GM21825 (cell line): ENCODE data around the gene MYH6.
"Not testable (repeated sequence)": the region's sequence is repeated elsewhere in the genome, so short reads cannot be mapped to it uniquely, and the experiment has no call there.

Experiments
- ATAC-seq: cut with Tn5 transposase; IDR thresholded peaks from one replicate; pipeline ENCODE4 v1.9.1; 2021; ENCODE audit warnings: mild to moderate bottlenecking, moderate library complexity; ENCODE audit not compliant: unreplicated experiment

The MYH6 gene

GRCh38 chr14:23407516-23408306 lies at the start of gene MYH6:
Gene MYH6, minus strand, starts transcription at chr14:23408273. Its CDS starts 1,050 bp downstream, at chr14:23407223.
- ATAC-seq = no peak

GRCh38 chr14:23456883-23457586 lies 49.0 kb upstream of the MYH6 start:
- ATAC-seq = not testable (repeated sequence)

GRCh38 chr14:23454445-23454856 lies 46.4 kb upstream of the MYH6 start:
- ATAC-seq = no peak

DNA sequence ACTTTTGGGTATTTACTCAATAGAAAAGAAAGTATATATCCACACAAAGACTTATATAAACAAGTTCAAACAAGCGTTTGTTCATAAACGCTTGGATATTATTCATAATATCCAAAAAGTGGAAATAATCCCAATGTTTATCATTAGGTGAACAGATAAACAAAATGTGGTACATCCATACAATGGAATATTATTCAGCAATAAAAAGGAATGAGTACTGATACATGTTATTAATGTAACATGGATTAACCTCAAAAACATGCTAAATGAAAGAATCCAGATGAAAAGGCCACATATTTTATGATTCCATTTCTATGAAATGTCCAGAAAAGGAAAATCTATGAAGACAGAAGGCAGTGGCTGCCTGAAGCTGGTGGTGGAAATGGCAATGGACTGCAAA lies 44.2 kb upstream of the MYH6 start:
- ATAC-seq = no peak

DNA sequence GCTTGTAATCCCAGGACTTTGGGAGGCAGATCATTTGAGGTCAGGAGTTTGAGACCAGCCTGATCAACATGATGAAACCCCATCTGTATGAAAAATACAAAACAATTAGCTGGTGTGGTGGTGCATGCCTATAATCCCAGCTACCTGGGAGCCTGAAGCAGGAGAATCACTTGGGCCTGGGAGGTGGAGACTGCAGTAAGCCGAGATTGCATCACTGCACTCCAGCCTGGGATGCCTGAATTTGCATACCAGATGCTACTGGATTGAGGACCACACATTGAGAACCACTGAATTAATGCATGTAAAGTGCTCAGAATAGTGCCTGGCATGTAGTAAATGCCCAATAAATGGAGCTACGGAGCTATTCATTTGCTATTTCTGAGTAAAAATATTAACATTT lies 42.3 kb upstream of the MYH6 start:
- ATAC-seq = no peak

DNA sequence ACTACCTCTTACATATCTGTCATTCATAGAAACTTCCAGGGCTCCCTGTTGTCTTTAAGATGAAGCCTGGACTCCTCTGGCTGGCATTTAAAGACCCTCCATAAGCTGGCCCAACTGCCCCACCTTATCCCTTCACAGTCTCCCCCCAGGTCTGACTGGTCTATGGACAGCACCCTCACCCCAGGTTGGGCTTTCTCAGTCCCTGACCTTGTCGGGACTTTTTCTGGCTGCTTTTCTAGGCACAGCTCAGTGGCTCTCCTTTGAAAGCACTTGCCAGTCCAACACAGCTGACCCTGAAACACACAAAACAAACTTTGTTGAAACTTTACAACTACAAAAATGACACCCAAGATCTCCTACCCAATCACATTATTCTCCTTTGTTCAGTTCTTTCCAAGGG lies 41.2 kb upstream of the MYH6 start:
- no peak for ATAC-seq

DNA sequence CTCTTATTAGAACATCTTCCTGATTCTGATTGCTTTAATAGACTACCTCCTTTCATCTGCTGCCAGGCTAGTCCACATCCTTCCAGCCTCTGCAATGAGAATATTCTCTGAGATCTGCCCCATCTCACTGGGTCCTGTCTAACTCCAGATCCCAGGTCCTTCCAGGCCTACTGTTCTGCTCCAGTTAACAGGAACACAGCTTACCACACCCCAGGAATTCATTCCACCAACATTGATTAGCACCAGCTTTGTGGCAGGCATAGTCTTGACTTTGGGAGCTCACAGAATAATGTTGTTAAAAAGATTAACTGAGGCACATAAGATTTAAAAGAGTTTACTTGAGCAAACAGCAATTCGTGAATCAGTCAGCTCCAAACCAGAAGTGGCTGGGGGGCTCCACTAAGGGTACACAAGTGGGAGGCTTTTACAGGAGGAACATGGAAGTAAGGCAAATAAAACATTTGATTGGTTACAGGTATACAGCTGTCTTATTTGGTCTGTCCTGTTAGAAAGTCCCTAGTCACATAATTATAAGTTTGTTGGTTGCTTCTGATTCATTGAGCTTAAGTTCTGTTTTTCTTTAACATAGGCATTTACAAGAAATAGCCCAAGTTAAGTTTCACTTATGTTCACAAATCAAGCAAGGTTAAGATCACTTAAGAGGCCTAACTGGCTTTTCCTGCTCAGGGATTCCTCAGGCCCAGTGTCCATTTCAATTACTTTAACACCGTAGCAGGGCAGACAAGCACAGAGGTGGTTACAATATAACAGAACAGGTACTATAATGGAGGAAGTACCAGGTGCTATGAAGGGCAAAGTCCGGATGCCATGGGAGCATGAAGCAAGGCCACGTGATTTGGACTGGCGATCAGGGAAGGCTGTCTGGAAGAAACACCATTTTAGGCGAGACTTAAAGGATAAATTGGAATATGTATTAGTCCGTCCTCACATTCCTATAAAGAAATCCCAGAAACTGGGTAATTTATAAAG lies 39.6 kb upstream of the MYH6 start:
- ATAC-seq = no peak

DNA sequence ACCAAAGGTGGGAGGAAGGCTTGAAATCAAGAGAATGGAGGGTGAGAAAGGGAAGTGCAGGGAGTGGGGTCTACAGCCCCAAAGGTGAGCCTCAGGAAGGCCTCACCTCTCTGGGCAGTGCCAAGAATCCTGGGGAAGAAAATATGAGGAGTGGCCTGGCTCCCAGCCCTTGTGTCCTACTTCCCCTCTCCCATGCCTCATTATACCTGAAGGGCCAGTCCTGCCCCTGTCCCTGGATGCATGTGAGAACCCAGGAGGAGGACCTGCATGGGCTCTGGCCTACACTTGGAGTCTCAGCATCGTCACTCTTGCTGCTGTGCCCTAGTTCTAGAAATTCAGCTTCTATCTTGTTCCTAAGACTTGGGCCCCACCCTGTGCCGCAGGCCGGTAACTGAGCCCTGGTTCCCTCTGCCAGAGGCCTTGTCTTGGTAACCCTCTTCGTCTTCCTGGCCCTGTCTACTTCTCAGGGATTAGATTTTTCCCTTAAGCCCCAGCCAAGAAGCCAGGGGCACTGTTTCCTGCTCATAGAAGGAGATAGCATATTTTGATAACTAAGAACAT lies 38.3 kb upstream of the MYH6 start:
- no peak for ATAC-seq

DNA sequence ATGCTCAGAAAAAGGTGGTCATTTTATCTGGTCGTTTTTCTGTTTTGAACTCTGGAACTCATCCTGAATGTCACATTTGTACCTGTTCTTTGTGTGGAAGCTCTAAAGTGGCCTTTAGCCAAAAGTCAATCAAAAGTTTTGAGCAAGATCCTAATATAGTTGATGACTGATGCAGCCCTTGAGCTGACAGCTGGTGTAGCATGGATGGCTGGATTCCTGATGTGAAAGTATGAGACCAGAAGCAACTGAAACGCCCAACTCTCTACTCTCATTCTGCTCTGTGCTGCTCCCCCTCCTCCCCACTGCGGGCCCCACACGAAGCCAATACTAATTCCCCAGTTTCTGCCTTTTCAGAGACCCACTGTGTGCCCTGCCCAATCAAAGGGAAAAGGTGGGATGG lies 37.7 kb upstream of the MYH6 start:
- no peak for ATAC-seq

- no peak for ATAC-seq
Measured at GRCh38 chr14:23444314-23444713, 36.2 kb upstream of the MYH6 start.

DNA sequence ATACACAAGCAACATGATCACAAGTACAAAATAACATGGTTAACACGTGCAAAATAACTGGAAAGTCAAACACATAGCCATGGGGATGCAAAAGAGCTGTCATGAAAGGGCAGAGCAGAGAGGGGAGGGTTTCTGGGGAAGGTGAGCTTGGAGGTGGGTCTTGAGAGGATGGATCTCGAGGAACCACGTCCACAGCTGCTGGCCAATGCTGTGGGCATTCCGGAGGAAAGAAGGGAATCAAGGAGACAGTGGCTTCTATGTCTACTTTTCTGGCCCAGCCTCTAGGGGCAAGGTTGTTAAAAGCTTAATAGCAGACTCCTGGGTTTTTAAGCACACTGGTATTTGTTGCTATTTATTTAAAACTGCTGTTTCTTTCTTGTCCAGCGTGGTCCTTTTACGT lies 35.8 kb upstream of the MYH6 start:
- no peak for ATAC-seq

DNA sequence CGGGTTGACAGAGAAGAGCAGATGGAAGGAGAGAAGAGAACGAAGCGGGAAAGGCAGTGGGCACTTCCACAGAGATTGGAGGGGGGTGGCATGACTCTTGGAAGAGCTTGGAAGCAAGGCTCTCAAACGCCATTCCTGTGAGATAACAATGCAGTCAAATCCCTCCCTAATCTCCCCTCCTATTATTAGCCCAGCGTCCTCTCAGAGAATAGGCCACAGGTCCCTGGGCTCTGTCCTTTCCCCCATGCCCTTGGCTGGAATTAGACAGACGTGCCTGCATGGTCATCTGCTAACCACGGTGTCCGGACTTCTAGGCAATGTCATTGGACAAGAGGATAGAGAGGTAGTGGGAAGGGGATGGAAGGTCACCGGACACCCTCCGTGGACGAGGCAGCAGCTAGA lies 35.3 kb upstream of the MYH6 start:
- no peak for ATAC-seq

DNA sequence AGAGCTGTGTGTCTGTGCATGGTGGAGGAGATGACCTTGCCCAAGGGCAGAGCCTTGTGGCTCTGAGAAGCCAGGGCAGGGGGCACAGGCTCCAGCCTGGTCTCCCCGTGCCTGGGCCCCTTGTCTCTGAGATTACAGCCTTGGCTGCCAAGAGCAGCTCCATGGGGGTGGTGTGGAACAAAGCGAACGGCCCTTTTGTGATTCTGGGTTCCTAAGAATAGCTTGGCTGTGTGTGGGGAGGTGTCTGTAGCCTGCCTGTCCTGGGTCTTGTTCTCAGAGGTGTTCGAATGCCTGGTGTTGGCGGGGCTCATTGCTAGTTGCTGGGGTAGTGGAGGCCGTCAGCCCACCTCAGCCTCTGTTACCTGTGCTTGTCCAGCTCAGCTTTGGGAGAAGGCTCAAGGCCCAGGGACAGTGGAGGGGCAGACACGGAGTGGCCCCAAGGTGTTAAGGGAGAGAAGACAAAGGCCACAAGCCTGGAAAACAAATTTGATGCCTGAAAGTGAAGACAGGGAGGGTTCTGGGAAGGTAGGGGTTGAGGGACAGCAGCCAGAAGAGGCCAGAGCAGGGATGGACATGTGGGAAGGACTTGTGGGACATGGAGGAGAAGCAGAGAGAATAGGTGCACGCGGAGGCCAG lies 34.8 kb upstream of the MYH6 start:
- ATAC-seq = no peak

- ATAC-seq = no peak
Measured at GRCh38 chr14:23441076-23441475, 33.0 kb upstream of the MYH6 start.

GRCh38 chr14:23439107-23439835 lies 31.2 kb upstream of the MYH6 start:
- no peak for ATAC-seq

GRCh38 chr14:23438101-23438971 lies 30.3 kb upstream of the MYH6 start:
- ATAC-seq = no peak

GRCh38 chr14:23437133-23438100 lies 29.3 kb upstream of the MYH6 start:
- ATAC-seq = no peak
